T-cell (primary cell): Measurements from ENCODE around the gene CNNM2. TPM values are rescaled to one million over a fixed set of nuclear protein-coding genes. Genes with fewer than 3 reads are reported as not detected.

Experiments used
- ATAC-seq, 4 experiments: fragments of 200-7000 bp in 3 of 4; fragments of 150-1000 bp in 1 of 4; cut with Tn5 transposase; replicated peaks in 1 of 4; 1 replicate in 3 of 4; 2 replicates in 1 of 4; pipeline ENCODE4 v1.10.0; 2021; ENCODE audit warnings: moderate library complexity in 3 of 4, mild to moderate bottlenecking in 2 of 4, moderate number of reproducible peaks in 1 of 4
- CTCF ChIA-PET, 2 donors: fragments of 300-600 bp; sonication (Branson Sonifier 250); formaldehyde crosslinking; loops; one replicate each; lab custom pipeline; 2022; ENCODE audit warnings: antibody characterized with exemption in 2 of 2; lab: Charles Lee
- POLR2A ChIA-PET, 2 donors: fragments of 300-600 bp; sonication (Branson Sonifier 250); formaldehyde crosslinking; loops; one replicate each; lab custom pipeline; 2022; ENCODE audit warnings: antibody characterized with exemption in 2 of 2; lab: Charles Lee
- DNase-seq, 35 experiments: peaks; one replicate each; pipeline versions ENCODE4 v3.0.0 to v3.0.0-alpha.2; 2013 to 2023
- H3K27ac ChIP-seq: one replicate; pipeline ENCODE4 v1.5.1; 2013; ENCODE audit warnings: low read length
- H3K27me3 ChIP-seq, 2 experiments: replicated peaks in 1 of 2; 1 replicate in 1 of 2; 2 replicates in 1 of 2; pipeline versions ENCODE4 v1.6.1 to v1.7.0; 2013; ENCODE audit warnings: low read length in 1 of 2, mixed read lengths in 1 of 2; ENCODE audit not compliant: control insufficient read depth in 2 of 2, insufficient read depth in 2 of 2; ENCODE audit errors: extremely low read depth in 1 of 2
- H3K36me3 ChIP-seq, 2 donors: 1 replicate in 1 of 2; 2 replicates in 1 of 2; pipeline versions ENCODE4 v1.6.1 to v1.7.0; 2013; ENCODE audit warnings: low read length in 1 of 2; ENCODE audit not compliant: control insufficient read depth in 2 of 2, insufficient read depth in 1 of 2; ENCODE audit errors: extremely low read depth in 1 of 2
- H3K4me1 ChIP-seq, 2 experiments: 1 replicate in 1 of 2; 2 replicates in 1 of 2; pipeline versions ENCODE4 v1.6.1 to v1.7.0; 2013; ENCODE audit warnings: low read length in 2 of 2, mixed read lengths in 1 of 2; ENCODE audit not compliant: insufficient read depth in 2 of 2, control insufficient read depth in 1 of 2; ENCODE audit errors: extremely low read depth in 1 of 2
- H3K4me3 ChIP-seq, 2 donors: 1 replicate in 1 of 2; 2 replicates in 1 of 2; pipeline versions ENCODE4 v1.5.1 to v1.7.0; 2013; ENCODE audit warnings: mild to moderate bottlenecking in 2 of 2, low read length in 1 of 2, moderate library complexity in 1 of 2; ENCODE audit not compliant: control insufficient read depth in 1 of 2; ENCODE audit errors: extremely low read depth in 1 of 2
- H3K9me3 ChIP-seq: 2 replicates; pipeline ENCODE4 v1.7.0; 2013
- H3K27ac Mint-ChIP-seq, 2 donors: one replicate each; pipeline ENCODE4 v1.8.0; 2020 to 2021; ENCODE audit warnings: mild to moderate bottlenecking in 2 of 2, mixed read lengths in 2 of 2
- H3K27me3 Mint-ChIP-seq, 2 donors: one replicate each; pipeline ENCODE4 v1.8.0; 2021 to 2022; ENCODE audit warnings: mixed read lengths in 2 of 2
- H3K36me3 Mint-ChIP-seq: one replicate; pipeline ENCODE4 v1.8.0; 2021; ENCODE audit warnings: mixed read lengths
- H3K4me1 Mint-ChIP-seq, 3 donors: one replicate each; pipeline ENCODE4 v1.8.0; 2020 to 2022; ENCODE audit warnings: mixed read lengths in 3 of 3, mild to moderate bottlenecking in 1 of 3
- H3K4me3 Mint-ChIP-seq, 3 donors: one replicate each; pipeline ENCODE4 v1.8.0; 2020 to 2022; ENCODE audit warnings: mild to moderate bottlenecking in 3 of 3, mixed read lengths in 3 of 3, moderate library complexity in 3 of 3
- H3K9me3 Mint-ChIP-seq, 3 donors: one replicate each; pipeline ENCODE4 v1.8.0; 2020 to 2022; ENCODE audit warnings: mixed read lengths in 3 of 3
- WGBS: methylation state at CpG from one replicate; pipeline ENCODE4 v1.1.5; 2013; ENCODE audit warnings: missing lambda C conversion rate; ENCODE audit not compliant: insufficient coverage; 5-methylcytosine and 5-hydroxymethylcytosine counted together
- total RNA-seq, 35 experiments: library from RNA in 6 of 35; stranded (reverse) in 6 of 35; fragments of 120-200 nt in 1 of 35; gene quantifications; one replicate each; pipeline versions ENCODE4 v1.2.1 to v1.2.4 and lab custom pipeline; 2013 to 2026

CNNM2 gene
- total RNA-seq, 5 donors from 2014 or later (not counting 1 experiment from before 2014, with no cell fraction given): 11.6 to 15.4 (median 14.2) TPM

DNA sequence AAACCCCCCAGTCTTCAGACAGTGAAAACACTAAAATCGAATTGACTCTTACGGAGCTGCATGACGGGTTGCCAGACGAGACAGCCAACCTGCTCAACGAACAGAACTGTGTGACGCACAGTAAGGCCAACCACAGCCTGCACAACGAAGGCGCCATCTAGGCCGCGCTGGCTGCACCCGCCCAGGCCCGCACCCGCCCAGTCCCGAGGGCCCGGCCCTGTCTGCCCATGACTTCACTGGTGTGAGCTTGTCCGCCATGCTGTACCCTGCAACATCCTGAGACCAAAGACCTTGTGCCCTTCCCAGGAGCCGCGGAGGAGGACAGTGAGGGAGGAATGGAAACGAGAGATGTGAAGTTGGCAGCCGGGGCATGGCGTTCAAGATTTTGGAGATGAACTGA, 158.9 kb downstream of the CNNM2 start:
- 98% methylated on average over 16 of the region's 21 CpGs for WGBS
- POLR2A ChIA-PET: no interaction called here
- no peaks in the 10 kb centered on the region for H3K27me3 Mint-ChIP-seq
- no peak overlapping the region for H3K27ac ChIP-seq
- ATAC-seq (no peak), DNase-seq (no peak)
- no peaks in the 10 kb centered on the region for H3K4me1 Mint-ChIP-seq
- CTCF ChIA-PET: interaction anchor here in 1 of 2 donors (0.6 kb wide), 1 partner anchor 162 kb away, joined by 6 read pairs; no protein-coding TSS in a partner anchor
- H3K4me3 ChIP-seq: no peak overlapping the region
- peaks cover 27% of the 10 kb centered on the region for H3K36me3 Mint-ChIP-seq
- H3K27me3 ChIP-seq: no peaks in the 10 kb centered on the region
- H3K36me3 ChIP-seq: peaks cover 18 to 26% of the 10 kb centered on the region in 2 donors
- no peaks in the 10 kb centered on the region for H3K9me3 Mint-ChIP-seq
- H3K27ac Mint-ChIP-seq: no peak overlapping the region
- H3K4me1 ChIP-seq: no peaks in the 10 kb centered on the region
- no peaks in the 10 kb centered on the region for H3K9me3 ChIP-seq
- no peak overlapping the region for H3K4me3 Mint-ChIP-seq

DNA sequence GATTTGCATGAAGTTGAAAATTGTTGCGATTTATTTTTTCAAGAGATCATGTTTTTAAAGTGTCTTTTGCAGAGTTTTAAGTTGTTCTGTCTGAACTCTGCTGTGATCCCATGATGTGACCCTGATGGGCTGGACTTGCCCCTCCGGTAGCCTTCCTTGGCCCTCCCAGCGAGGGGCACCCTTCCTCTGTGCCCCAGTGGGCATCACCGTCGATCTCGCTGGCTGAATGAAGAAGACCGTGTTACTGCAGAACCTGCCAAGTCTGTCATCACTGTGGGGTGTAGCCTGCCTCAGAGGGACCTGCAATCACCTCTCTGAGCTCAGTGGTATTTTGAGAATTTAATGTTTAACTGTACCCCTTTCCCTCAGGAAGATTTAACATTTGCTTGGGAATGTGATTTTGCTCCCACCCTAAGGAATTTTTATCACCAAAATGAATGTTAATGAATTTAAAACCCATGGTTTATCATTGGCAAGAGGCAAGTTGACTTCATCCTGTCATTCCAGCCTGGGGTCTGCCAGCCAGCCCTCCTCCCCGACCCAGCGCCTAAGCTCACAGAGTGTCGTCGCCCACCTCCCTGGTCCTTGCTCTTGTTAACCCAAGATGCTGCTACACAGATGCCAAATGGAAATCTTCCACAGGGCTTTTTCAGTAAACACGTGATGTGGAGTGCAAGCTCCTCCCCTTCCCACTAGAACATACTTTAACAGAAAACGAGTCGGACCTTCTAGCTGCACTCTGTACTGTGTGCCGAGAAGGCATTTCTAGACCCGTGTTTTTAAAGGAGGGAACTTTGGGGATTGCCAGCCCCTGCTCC, 159.6 kb downstream of the CNNM2 start:
- Mint-ChIP-seq H3K27me3 (no peaks in the 10 kb centered on the region), H3K9me3 (no peaks in the 10 kb centered on the region), H3K36me3 (peaks cover 27% of the 10 kb centered on the region), H3K4me1 (no peaks in the 10 kb centered on the region), H3K27ac (no peak overlapping the region), H3K4me3 (no peak overlapping the region)
- no peaks in the 10 kb centered on the region for H3K9me3 ChIP-seq
- H3K36me3 ChIP-seq: peaks cover 18 to 24% of the 10 kb centered on the region in 2 donors
- no peak overlapping the region for H3K4me3 ChIP-seq
- ChIA-PET CTCF (interaction anchor here in 1 of 2 donors (0.6 kb wide), 1 partner anchor 161 kb away, joined by 6 read pairs; no protein-coding TSS in a partner anchor), POLR2A (no interaction called here)
- no peak for ATAC-seq
- no peak for DNase-seq
- 92% methylated on average over 14 of the region's 16 CpGs for WGBS
- no peaks in the 10 kb centered on the region for H3K27me3 ChIP-seq
- H3K27ac ChIP-seq: no peak overlapping the region
- H3K4me1 ChIP-seq: no peaks in the 10 kb centered on the region

DNA sequence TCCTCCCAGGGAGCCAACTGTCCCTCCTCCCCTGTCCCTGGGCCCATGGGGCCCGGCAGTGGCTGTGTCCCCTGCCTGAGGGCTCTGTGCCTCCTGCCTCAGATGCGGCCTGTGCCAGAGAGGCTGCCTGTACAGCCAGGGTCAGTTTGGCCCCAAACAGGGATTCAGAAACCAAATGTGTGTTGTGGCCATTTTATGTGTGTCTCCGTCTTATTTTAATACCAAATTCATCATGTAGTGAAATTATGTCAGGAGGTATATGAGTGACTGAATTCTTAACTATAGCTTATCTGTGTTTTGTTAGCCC, 160.2 kb downstream of the CNNM2 start:
- Histone ChIP-seq H3K9me3 (no peaks in the 10 kb centered on the region), H3K27me3 (no peaks in the 10 kb centered on the region), H3K27ac (no peak overlapping the region), H3K4me1 (no peaks in the 10 kb centered on the region), H3K4me3 (no peak overlapping the region), H3K36me3 (peaks cover 18 to 24% of the 10 kb centered on the region in 2 donors)
- no peak overlapping the region for H3K27ac Mint-ChIP-seq
- no peak for ATAC-seq
- H3K27me3 Mint-ChIP-seq: no peaks in the 10 kb centered on the region
- no peaks in the 10 kb centered on the region for H3K4me1 Mint-ChIP-seq
- no peak overlapping the region for H3K4me3 Mint-ChIP-seq
- peaks cover 27% of the 10 kb centered on the region for H3K36me3 Mint-ChIP-seq
- ChIA-PET POLR2A (no interaction called here), CTCF (no interaction called here)
- no peak for DNase-seq
- H3K9me3 Mint-ChIP-seq: no peaks in the 10 kb centered on the region
- WGBS: no CpG with 5 or more reads among the region's 3 CpGs

DNA sequence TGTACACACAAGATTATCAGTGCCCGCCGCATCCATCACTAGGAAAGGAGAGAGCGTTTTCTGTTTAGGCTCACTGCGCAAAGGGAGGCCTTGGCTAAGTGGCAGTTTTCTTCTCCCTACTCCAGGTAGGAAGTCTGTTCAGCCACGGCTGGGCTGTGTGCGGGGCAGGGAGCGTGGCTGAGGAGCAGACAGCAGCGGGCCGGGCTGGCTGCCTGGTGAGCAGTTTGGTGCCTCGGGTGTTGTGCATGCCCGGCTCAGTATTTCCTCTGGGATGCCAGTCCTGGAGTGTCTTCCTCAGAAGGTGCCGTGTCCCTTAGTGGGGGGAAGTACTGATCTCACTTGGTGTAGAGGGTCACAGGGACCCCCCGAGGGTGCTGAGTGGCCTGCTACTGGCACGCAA, 160.6 kb downstream of the CNNM2 start:
- DNase-seq (no peak), ATAC-seq (no peak)
- Histone ChIP-seq H3K27me3 (no peaks in the 10 kb centered on the region), H3K9me3 (no peaks in the 10 kb centered on the region), H3K27ac (no peak overlapping the region), H3K36me3 (peaks cover 18 to 28% of the 10 kb centered on the region in 2 donors), H3K4me1 (no peaks in the 10 kb centered on the region), H3K4me3 (no peak overlapping the region)
- no peak overlapping the region for H3K4me3 Mint-ChIP-seq
- POLR2A ChIA-PET: no interaction called here
- 87% methylated on average over 10 of the region's 14 CpGs for WGBS
- H3K27ac Mint-ChIP-seq: no peak overlapping the region
- CTCF ChIA-PET: no interaction called here
- H3K4me1 Mint-ChIP-seq: no peaks in the 10 kb centered on the region
- peaks cover 27% of the 10 kb centered on the region for H3K36me3 Mint-ChIP-seq
- no peaks in the 10 kb centered on the region for H3K9me3 Mint-ChIP-seq
- H3K27me3 Mint-ChIP-seq: no peaks in the 10 kb centered on the region

DNA sequence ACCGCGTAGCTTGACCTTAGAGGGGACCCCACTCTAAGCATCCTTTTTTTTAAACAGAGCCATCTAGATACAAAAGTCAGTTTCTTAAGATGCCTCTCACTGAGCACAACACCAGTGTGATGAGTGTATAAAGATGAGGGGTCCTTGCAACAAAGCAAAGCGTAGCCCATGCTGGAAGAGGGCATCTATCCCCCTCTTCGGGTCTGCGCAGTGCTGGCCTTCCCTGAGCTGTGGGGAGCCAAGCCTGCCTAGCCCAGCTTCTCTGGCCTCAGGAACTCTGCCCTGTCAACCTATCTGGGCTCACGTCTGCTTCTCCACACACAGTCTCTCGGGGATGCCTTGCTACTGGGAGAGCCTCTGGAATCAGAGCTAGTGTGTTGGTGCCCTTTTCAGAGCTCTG, 161.0 kb downstream of the CNNM2 start:
- Histone ChIP-seq H3K9me3 (no peaks in the 10 kb centered on the region), H3K36me3 (peaks cover 18 to 28% of the 10 kb centered on the region in 2 donors), H3K27ac (no peak overlapping the region), H3K27me3 (no peaks in the 10 kb centered on the region), H3K4me1 (no peaks in the 10 kb centered on the region), H3K4me3 (no peak overlapping the region)
- Mint-ChIP-seq H3K4me3 (no peak overlapping the region), H3K4me1 (no peaks in the 10 kb centered on the region), H3K9me3 (no peaks in the 10 kb centered on the region), H3K27me3 (no peaks in the 10 kb centered on the region), H3K36me3 (peaks cover 27% of the 10 kb centered on the region), H3K27ac (no peak overlapping the region)
- 91% methylated on average over 4 of the region's 7 CpGs for WGBS
- ChIA-PET POLR2A (interaction anchor here in 1 of 2 donors (0.7 kb wide), 1 partner anchor 184 kb away, joined by 4 read pairs; no protein-coding TSS in a partner anchor), CTCF (no interaction called here)
- DNase-seq: no peak
- ATAC-seq: no peak

DNA sequence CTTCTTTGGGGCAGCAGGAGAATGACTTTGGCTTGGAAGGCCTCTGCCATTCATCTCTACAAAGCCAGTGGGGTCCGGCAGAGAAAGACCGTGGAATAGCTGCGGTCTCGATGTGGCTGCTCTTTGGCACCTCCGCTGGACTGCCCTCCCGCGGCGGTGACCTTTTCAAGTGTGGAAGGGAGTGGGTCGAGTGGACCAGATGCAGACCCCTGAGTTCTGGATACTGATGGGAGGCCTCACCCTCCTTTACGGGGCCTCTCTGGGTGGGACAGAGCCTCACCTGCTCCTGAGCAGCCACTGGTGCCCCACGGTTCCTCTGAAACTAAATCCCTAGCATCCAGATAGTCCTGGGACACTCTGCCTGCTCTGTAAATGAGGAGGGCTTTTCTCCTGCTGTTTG, 161.9 kb downstream of the CNNM2 start:
- H3K4me3 Mint-ChIP-seq: no peak overlapping the region
- WGBS: 100% methylated on average over 1 of the region's 11 CpGs
- H3K27me3 ChIP-seq: no peaks in the 10 kb centered on the region
- no peaks in the 10 kb centered on the region for H3K9me3 ChIP-seq
- H3K36me3 ChIP-seq: peaks cover 18 to 30% of the 10 kb centered on the region in 2 donors
- peaks cover 27% of the 10 kb centered on the region for H3K36me3 Mint-ChIP-seq
- H3K4me1 Mint-ChIP-seq: no peaks in the 10 kb centered on the region
- CTCF ChIA-PET: no interaction called here
- ATAC-seq (no peak), DNase-seq (no peak)
- no peaks in the 10 kb centered on the region for H3K27me3 Mint-ChIP-seq
- no peak overlapping the region for H3K27ac ChIP-seq
- H3K27ac Mint-ChIP-seq: no peak overlapping the region
- H3K4me1 ChIP-seq: no peaks in the 10 kb centered on the region
- POLR2A ChIA-PET: no interaction called here
- no peak overlapping the region for H3K4me3 ChIP-seq
- no peaks in the 10 kb centered on the region for H3K9me3 Mint-ChIP-seq
